Measurements from ENCODE around the gene TNFRSF13B.
"Not testable (repeated sequence)": the region's sequence is repeated elsewhere in the genome, so short reads cannot be mapped to it uniquely, and the experiment has no call there.

The TNFRSF13B gene

GRCh38 chr17:16926571-16927451 lies 45.1 kb downstream of the TNFRSF13B start:
- no peak for DNase-seq (ENCODE audit: low read depth in 2 of 2)

GRCh38 chr17:16926061-16926511 lies 45.8 kb downstream of the TNFRSF13B start:
- DNase-seq (ENCODE audit: low read depth in 2 of 2) = no peak

- no peak for DNase-seq (ENCODE audit: low read depth in 2 of 2)
Observed at GRCh38 chr17:16925461-16926060, 46.4 kb downstream of the TNFRSF13B start.

GRCh38 chr17:16924696-16925440 lies 47.0 kb downstream of the TNFRSF13B start:
- no peak for DNase-seq (ENCODE audit: low read depth in 2 of 2)

GRCh38 chr17:16923904-16924695 lies 47.8 kb downstream of the TNFRSF13B start:
- DNase-seq (ENCODE audit: low read depth in 2 of 2) = no peak

- no peak for DNase-seq (ENCODE audit: low read depth in 2 of 2)
Observed at GRCh38 chr17:16923097-16923903, 48.6 kb downstream of the TNFRSF13B start.

GRCh38 chr17:16922386-16923096 lies 49.4 kb downstream of the TNFRSF13B start:
- no peak for DNase-seq (ENCODE audit: low read depth in 2 of 2)

- not testable (repeated sequence) for DNase-seq (ENCODE audit: low read depth in 2 of 2)
Observed at GRCh38 chr17:16921451-16921850, 50.5 kb downstream of the TNFRSF13B start.

GRCh38 chr17:16920628-16921020 lies 51.3 kb downstream of the TNFRSF13B start:
- DNase-seq (ENCODE audit: low read depth in 2 of 2) = no peak

- DNase-seq (ENCODE audit: low read depth in 2 of 2) = no peak
Observed at GRCh38 chr17:16919663-16920627, 52.0 kb downstream of the TNFRSF13B start.

GRCh38 chr17:16918443-16918842 lies 53.5 kb downstream of the TNFRSF13B start:
- DNase-seq (ENCODE audit: low read depth in 2 of 2) = no peak

- DNase-seq (ENCODE audit: low read depth in 2 of 2) = no peak
Observed at GRCh38 chr17:16917671-16918394, 54.1 kb downstream of the TNFRSF13B start.

- no peak for DNase-seq (ENCODE audit: low read depth in 2 of 2)
Observed at GRCh38 chr17:16916557-16916920, 55.4 kb downstream of the TNFRSF13B start.

GRCh38 chr17:16915752-16916556 lies 56.0 kb downstream of the TNFRSF13B start:
- DNase-seq (ENCODE audit: low read depth in 2 of 2) = no peak

GRCh38 chr17:16913463-16913862 lies 58.5 kb downstream of the TNFRSF13B start:
- no peak for DNase-seq (ENCODE audit: low read depth in 2 of 2)

GRCh38 chr17:16912021-16912962 lies 59.6 kb downstream of the TNFRSF13B start:
- no peak for DNase-seq (ENCODE audit: low read depth in 2 of 2)

Measured in stimulated activated CD4-positive, alpha-beta T cell treated with anti-CD3 and anti-CD28 coated beads, Interleukin-1b, Interleukin-23, amount 100 ng/mL, for 1 hour (primary cell).